ENCODE results near the gene KCNIP1. TPM values are rescaled to one million over a fixed set of nuclear protein-coding genes. Genes with fewer than 3 reads are reported as not detected.
"Not testable (repeated sequence)": the region's sequence is repeated elsewhere in the genome, so short reads cannot be mapped to it uniquely, and the experiment has no call there.

The KCNIP1 gene
- total and polyA plus RNA-seq, 11 donors = 0.52 to 1.3 (median 1.2) TPM; not detected in 8

GRCh38 chr5:170545811-170546210 lies 42.0 kb downstream of the KCNIP1 start:
- H3K9me3 ChIP-seq = peaks cover 0 to 14% (median 2%) of the 10 kb centered on the region in 12 donors
- intact Hi-C loops (cut with DNase I) = no loop called here
- WGBS, 4 donors = 43 to 55% (median 49%) methylated on average over 1 of the region's 1 CpG
- no peak for DNase-seq
- H3K4me1 ChIP-seq = no peaks in the 10 kb centered on the region
- ATAC-seq = no peak
- no peaks in the 10 kb centered on the region for H3K27me3 ChIP-seq
- H3K27ac ChIP-seq = no peak overlapping the region
- no peak overlapping the region for H3K4me3 ChIP-seq
- no peak for TF ChIP-seq CTCF (IDR thresholded peaks at IDR 0.05)
- no peak for TF ChIP-seq POLR2A (IDR thresholded peaks at IDR 0.05)
- H3K36me3 ChIP-seq = no peaks in the 10 kb centered on the region

GRCh38 chr5:170546282-170546681 lies 42.5 kb downstream of the KCNIP1 start:
- Histone ChIP-seq H3K27ac (no peak overlapping the region), H3K36me3 (no peaks in the 10 kb centered on the region), H3K9me3 (peaks cover 0 to 14% (median 2%) of the 10 kb centered on the region in 12 donors), H3K4me3 (no peak overlapping the region), H3K4me1 (no peaks in the 10 kb centered on the region), H3K27me3 (no peaks in the 10 kb centered on the region)
- DNase-seq = peak in 2 of 5 donors; percentile 69 to 76
- TF ChIP-seq CTCF (IDR thresholded peaks at IDR 0.05) = no peak
- TF ChIP-seq POLR2A (IDR thresholded peaks at IDR 0.05) = no peak
- intact Hi-C loops (cut with DNase I) = no loop called here
- ATAC-seq = peak in 3 of 4 donors; percentile 38 to 47 (median 38)
- WGBS, 4 donors = 48 to 71% (median 66%) methylated on average over 4 of the region's 4 CpGs

- H3K4me3 ChIP-seq; intact Hi-C loops (cut with DNase I); H3K27ac ChIP-seq; ATAC-seq; DNase-seq; H3K9me3 ChIP-seq; H3K36me3 ChIP-seq: not testable (repeated sequence)
- Histone ChIP-seq H3K4me1 (peaks cover 0 to 28% (median 8%) of the 10 kb centered on the region in 12 donors), H3K27me3 (peaks cover 0 to 17% (median 0%) of the 10 kb centered on the region in 9 donors)
- 88 to 99% (median 93%) methylated on average over 1 of the region's 1 CpG for WGBS, 4 donors
Measured at GRCh38 chr5:170550382-170550781, 46.6 kb downstream of the KCNIP1 start.

GRCh38 chr5:170551076-170551475 lies 47.3 kb downstream of the KCNIP1 start:
- Histone ChIP-seq H3K36me3 (no peaks in the 10 kb centered on the region), H3K9me3 (peaks cover 0 to under 1% (median 0%) of the 10 kb centered on the region in 12 donors), H3K27ac (no peak overlapping the region), H3K4me3 (no peak overlapping the region), H3K27me3 (peaks cover 0 to 17% (median 0%) of the 10 kb centered on the region in 9 donors), H3K4me1 (peaks cover 0 to 28% (median 8%) of the 10 kb centered on the region in 12 donors)
- intact Hi-C loops (cut with DNase I) = no loop called here
- ATAC-seq (no peak), DNase-seq (no peak)
- WGBS, 4 donors = 69 to 77% (median 72%) methylated on average over 4 of the region's 4 CpGs
- TF ChIP-seq CTCF (IDR thresholded peaks at IDR 0.05) (no peak), POLR2A (IDR thresholded peaks at IDR 0.05) (no peak)

GRCh38 chr5:170551622-170552021 lies 47.8 kb downstream of the KCNIP1 start:
- TF ChIP-seq CTCF (IDR thresholded peaks at IDR 0.05) (no peak), POLR2A (IDR thresholded peaks at IDR 0.05) (no peak)
- peaks cover 0 to 28% (median 8%) of the 10 kb centered on the region in 12 donors for H3K4me1 ChIP-seq
- intact Hi-C loops (cut with DNase I) = no loop called here
- peaks cover 0 to 17% (median 0%) of the 10 kb centered on the region in 9 donors for H3K27me3 ChIP-seq
- H3K27ac ChIP-seq = no peak overlapping the region
- no peak overlapping the region for H3K4me3 ChIP-seq
- no peaks in the 10 kb centered on the region for H3K9me3 ChIP-seq
- no peaks in the 10 kb centered on the region for H3K36me3 ChIP-seq
- 93 to 97% (median 96%) methylated on average over 7 of the region's 7 CpGs for WGBS, 4 donors
- ATAC-seq = no peak
- no peak for DNase-seq

Data from heart left ventricle (tissue), 16 donors.